ENCODE results near the gene MPP1.

Gene MPP1

DNA sequence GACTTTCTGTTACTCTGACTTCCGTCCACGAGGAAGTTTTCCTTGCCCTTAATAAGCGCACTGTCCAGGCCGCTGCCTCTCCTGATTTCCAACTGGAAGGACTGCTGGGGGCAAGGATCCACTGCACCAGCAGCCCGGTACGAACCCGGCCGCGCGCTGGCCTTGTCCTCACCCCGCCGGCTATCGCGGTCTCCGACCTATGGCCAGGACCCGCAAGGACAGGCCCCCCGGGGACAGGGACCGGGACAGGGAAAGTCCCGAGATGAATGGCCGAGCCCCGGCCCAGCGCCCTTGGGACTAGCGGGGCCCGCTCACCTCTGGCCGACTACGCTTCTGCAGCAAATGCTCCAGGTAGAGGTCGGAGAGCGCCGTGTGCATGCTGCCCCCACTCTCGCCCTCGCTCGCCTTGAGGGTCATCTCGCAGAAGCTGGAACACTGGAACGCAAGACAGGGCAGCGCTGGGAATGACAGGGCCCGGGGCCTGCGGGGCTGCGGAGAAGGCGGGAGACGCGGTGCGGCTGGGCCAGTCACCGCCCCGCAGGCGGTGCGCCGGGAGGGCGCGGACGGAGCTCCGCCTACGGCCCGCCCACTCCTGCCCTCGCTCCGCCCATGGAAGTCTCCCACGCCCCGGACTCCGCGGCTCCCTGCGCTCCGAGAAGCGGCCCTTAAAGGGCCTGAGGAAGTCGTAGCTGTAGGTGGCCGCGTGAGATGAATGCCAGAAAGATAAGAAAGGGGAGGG, at the start of gene MPP1:
TSS of gene MPP1 (minus strand) at position 529 of the 739 bp plus-strand sequence. CDS start at position 417, 112 bp downstream.
- no peak for TF ChIP-seq ZFX (IDR thresholded peaks at IDR 0.05; ENCODE audit: borderline replicate concordance)
- TF ChIP-seq, protein P1, sequence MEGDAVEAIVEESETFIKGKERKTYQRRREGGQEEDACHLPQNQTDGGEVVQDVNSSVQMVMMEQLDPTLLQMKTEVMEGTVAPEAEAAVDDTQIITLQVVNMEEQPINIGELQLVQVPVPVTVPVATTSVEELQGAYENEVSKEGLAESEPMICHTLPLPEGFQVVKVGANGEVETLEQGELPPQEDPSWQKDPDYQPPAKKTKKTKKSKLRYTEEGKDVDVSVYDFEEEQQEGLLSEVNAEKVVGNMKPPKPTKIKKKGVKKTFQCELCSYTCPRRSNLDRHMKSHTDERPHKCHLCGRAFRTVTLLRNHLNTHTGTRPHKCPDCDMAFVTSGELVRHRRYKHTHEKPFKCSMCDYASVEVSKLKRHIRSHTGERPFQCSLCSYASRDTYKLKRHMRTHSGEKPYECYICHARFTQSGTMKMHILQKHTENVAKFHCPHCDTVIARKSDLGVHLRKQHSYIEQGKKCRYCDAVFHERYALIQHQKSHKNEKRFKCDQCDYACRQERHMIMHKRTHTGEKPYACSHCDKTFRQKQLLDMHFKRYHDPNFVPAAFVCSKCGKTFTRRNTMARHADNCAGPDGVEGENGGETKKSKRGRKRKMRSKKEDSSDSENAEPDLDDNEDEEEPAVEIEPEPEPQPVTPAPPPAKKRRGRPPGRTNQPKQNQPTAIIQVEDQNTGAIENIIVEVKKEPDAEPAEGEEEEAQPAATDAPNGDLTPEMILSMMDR (IDR thresholded peaks at IDR 0.05), result no peak
- H3K27ac ChIP-seq, result 0 out of 2 replicates have a peak within 1 kb of the TSS, but pooled peaks have one; percentile 26

DNA sequence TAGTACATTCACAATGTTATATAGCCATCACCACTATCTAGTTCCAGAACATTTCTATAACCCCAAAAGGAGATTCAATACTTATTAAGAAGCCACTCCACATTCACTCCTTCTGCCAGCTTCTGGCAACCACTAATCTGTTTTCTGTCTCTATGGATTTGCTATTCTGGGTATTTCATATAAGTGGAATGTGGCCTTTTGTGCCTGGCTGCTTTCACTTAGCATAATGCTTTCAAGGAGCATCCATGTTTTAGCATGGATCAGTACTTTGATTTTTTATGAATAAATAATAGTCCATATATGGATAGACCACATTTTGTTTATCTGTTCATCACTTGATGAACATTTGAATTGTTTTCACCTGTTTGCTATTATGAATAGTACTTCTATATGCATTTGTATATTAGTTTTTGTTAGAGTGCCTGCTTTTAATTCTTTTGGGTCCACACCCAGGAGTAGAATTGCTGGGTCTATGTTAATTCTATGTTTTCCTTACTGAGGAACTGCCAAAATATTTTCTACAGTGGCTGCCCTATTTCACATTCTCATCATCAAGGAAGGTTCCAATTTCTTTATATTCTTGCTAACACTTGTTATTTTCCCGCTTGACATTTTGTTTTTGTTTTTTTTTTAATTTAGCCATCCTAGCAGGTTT, 45.8 kb upstream of the MPP1 start:
- H3K27ac ChIP-seq, result no peak overlapping the region
- no peak for TF ChIP-seq ZFX (IDR thresholded peaks at IDR 0.05; ENCODE audit: borderline replicate concordance)

DNA sequence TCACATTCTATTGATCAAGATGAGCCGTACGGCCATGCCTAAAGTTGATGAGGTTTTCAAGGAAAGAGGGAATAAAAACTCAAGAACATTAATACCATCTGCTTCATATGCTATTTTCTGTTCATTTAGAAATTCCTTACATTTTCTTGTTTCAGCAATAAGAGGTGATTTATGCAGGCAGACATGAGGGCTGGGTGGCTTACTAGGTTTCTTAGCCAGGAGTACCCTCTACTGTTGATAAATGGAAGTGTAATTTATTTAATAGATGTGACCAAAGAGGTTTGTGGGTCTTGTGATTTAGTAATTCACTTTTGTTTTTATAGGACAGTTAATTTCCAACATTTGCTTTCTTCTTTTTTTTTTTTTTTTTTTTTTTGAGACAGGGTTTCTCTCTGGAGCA, 35.6 kb upstream of the MPP1 start:
- TF ChIP-seq, protein P1 (IDR thresholded peaks at IDR 0.05), result peak; percentile 64
- no peak for TF ChIP-seq ZFX (IDR thresholded peaks at IDR 0.05; ENCODE audit: borderline replicate concordance)
- no peak overlapping the region for H3K27ac ChIP-seq

DNA sequence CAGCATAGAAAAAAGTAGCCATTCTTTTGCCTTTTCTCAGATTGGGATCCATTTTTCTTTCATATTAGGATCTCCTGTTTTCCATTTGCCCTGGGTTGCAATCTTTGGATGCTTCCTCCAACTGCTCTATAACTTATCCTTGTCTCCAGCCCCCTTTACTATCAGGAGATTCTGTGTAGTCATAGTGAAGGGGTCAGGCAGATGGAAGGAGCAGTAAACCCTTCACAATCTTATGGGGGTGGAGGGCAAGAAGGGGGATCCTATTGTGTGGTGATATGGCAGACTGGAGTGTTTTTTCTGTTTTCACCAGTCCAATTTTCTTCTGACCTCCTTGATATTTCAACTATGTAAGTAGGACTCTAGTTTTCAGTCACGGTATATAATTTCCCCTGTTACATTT, 30.9 kb upstream of the MPP1 start:
- TF ChIP-seq, protein P1 (IDR thresholded peaks at IDR 0.05), result no peak
- TF ChIP-seq ZFX (IDR thresholded peaks at IDR 0.05; ENCODE audit: borderline replicate concordance), result no peak
- no peak overlapping the region for H3K27ac ChIP-seq

DNA sequence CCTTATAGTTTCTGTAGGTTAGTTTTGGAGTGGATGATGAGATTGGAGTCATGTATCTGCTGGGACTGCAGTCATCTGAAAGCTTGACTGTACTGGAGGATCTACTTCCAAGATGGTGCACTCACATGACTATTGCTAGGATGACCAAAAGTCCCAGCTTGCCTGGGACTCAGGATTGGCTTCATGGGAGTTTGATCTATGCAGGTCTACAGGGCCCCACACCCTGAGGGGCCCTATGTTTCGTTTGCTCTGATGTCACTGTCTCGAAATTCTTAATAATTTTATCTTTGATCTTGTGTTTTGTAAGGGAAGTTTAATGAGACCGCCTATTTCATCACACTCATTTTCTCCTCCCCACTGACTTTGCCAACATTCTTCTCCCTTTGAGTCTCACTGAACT, 29.3 kb upstream of the MPP1 start, which contains the start of gene SMIM9:
TSS of gene SMIM9 (minus strand) at position 101 of the 400 bp plus-strand sequence. CDS start 3,806 bp downstream, outside the sequence.
- H3K27ac ChIP-seq, result no peak within 1 kb of the TSS
- TF ChIP-seq, protein P1 (IDR thresholded peaks at IDR 0.05), result no peak
- TF ChIP-seq ZFX (IDR thresholded peaks at IDR 0.05; ENCODE audit: borderline replicate concordance), result no peak

DNA sequence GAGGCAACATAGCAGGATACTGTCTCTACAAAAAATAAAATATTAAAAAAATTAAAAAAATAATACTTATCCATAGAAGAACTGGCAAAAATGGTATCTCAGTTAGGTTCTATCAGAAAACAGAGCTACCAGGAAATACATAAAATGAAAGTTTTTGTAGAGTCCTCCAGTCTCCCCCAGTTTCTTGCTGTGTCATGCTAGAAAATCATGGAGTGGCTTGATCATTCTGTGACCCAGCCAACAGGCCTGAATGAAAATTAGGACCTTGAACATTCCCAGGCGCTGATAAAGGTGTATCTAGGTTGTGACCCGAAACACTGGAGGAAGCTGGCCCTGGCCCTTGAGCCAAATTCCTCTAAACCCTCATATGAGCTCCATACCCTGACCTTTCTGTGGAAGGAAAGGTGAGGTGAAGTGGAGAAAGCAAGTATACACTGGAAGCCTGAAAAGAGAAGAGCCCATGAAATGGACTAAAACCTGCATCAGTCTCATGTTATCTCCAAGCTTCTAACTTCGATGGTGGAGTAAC, 28.5 kb upstream of the MPP1 start:
- no peak overlapping the region for H3K27ac ChIP-seq
- TF ChIP-seq, protein P1 (IDR thresholded peaks at IDR 0.05), result no peak
- no peak for TF ChIP-seq ZFX (IDR thresholded peaks at IDR 0.05; ENCODE audit: borderline replicate concordance)

DNA sequence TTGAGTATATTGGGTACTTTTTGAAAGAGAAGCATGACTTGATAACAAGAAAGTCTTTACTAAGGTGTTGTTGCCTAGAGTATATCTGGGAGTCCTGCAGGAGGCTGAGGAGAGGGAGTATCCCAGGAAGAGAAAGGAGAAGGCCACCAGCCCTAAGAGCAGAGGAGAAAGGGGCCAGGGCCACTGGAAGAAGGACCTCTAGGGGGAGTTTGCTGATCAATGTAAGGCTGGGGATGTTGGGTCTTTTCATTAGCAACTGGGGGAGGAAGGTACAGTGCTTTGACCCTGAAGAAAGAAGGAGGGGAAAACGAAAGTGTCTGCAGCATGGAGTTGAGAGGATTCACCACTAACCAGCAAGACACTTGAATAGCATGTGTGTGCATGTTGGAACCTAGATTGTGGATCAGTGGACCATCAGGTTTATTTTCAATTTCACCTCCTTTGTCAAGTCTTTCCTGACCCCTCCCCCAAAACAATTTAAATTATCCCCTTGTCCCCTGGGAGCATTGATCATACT, 24.7 kb upstream of the MPP1 start:
- no peak overlapping the region for H3K27ac ChIP-seq
- TF ChIP-seq ZFX (IDR thresholded peaks at IDR 0.05; ENCODE audit: borderline replicate concordance), result no peak
- TF ChIP-seq, protein P1 (IDR thresholded peaks at IDR 0.05), result no peak
